Smooth muscle cell (in vitro differentiated cells): Measurements from ENCODE around the gene MOSPD2. TPM values are rescaled to one million over a fixed set of nuclear protein-coding genes. Genes with fewer than 3 reads are reported as not detected.

Source experiments
- DNase-seq: peaks from one replicate; lab custom pipeline; 2025; ENCODE audit not compliant: unreplicated experiment; lab: John Stamatoyannopoulos, UW
- H2AFZ ChIP-seq: fragments of 200-600 bp; sonication (generic); 2 replicates; pipeline ENCODE4 v1.6.0; 2016; ENCODE audit warnings: antibody characterized with exemption, low read depth, mild to moderate bottlenecking
- H3F3A ChIP-seq: fragments of 200-600 bp; sonication (generic); 2 replicates; pipeline ENCODE4 v1.6.0; 2017; ENCODE audit warnings: antibody characterized with exemption, low read depth
- H3K27ac ChIP-seq: fragments of 200-600 bp; sonication (generic); 2 replicates; pipeline ENCODE4 v1.5.1; 2016; ENCODE audit warnings: low read depth, mild to moderate bottlenecking
- H3K27me3 ChIP-seq: fragments of 200-600 bp; sonication (generic); 2 replicates; pipeline ENCODE4 v1.6.1; 2016; ENCODE audit warnings: low read depth, mild to moderate bottlenecking
- H3K36me3 ChIP-seq: fragments of 200-600 bp; sonication (generic); 2 replicates; pipeline ENCODE4 v1.5.1; 2016; ENCODE audit warnings: low read depth
- H3K4me1 ChIP-seq: fragments of 200-600 bp; sonication (generic); 2 replicates; pipeline ENCODE4 v1.5.1; 2016; ENCODE audit warnings: low read depth
- H3K4me2 ChIP-seq: fragments of 200-600 bp; sonication (generic); 2 replicates; pipeline ENCODE4 v1.6.0; 2016; ENCODE audit warnings: mild to moderate bottlenecking
- H3K4me3 ChIP-seq: fragments of 200-600 bp; sonication (generic); 2 replicates; pipeline ENCODE4 v1.5.1; 2016; ENCODE audit warnings: mild to moderate bottlenecking
- H3K79me2 ChIP-seq: fragments of 200-600 bp; sonication (generic); 2 replicates; pipeline ENCODE4 v1.6.0; 2016; ENCODE audit warnings: low read depth, mild to moderate bottlenecking
- H3K9ac ChIP-seq: fragments of 200-600 bp; sonication (generic); 2 replicates; pipeline ENCODE4 v1.6.0; 2016; ENCODE audit warnings: low read depth
- H3K9me3 ChIP-seq: fragments of 200-600 bp; sonication (generic); replicated peaks from 2 replicates; pipeline ENCODE4 v1.5.1; 2016; ENCODE audit warnings: low read depth
- H4K20me1 ChIP-seq: fragments of 200-600 bp; sonication (generic); 2 replicates; pipeline ENCODE4 v1.6.0; 2016; ENCODE audit warnings: low read depth
- CTCF ChIP-seq: fragments of 200-600 bp; sonication (generic); IDR thresholded peaks from 2 replicates; pipeline ENCODE4 v1.5.1; 2017; ENCODE audit warnings: borderline replicate concordance, mild to moderate bottlenecking, antibody characterized with exemption; ENCODE audit not compliant: insufficient read depth, poor library complexity, severe bottlenecking
- WGBS: methylation state at CpG from one replicate; pipeline ENCODE4 v1.1.7; 2016; ENCODE audit warnings: low lambda C conversion rate; 5-methylcytosine and 5-hydroxymethylcytosine counted together
- polyA plus RNA-seq: library from polyadenylated mRNA; unstranded; fragments of >200 nt; fragmentation: Nextera tagmentation; extraction: Ambion mirVana; gene quantifications from 2 replicates; pipeline ENCODE4 v1.2.1, GENCODE V29; 2016
- total RNA-seq: library from RNA; depleted of rRNA; stranded (reverse); fragments of >200 nt; gene quantifications from 2 replicates; pipeline ENCODE4 v1.2.3, GENCODE V29; 2014

MOSPD2 gene
- total and polyA plus RNA-seq, 2 experiments from 2014 or later, result 10.6 to 20.0 TPM

DNA sequence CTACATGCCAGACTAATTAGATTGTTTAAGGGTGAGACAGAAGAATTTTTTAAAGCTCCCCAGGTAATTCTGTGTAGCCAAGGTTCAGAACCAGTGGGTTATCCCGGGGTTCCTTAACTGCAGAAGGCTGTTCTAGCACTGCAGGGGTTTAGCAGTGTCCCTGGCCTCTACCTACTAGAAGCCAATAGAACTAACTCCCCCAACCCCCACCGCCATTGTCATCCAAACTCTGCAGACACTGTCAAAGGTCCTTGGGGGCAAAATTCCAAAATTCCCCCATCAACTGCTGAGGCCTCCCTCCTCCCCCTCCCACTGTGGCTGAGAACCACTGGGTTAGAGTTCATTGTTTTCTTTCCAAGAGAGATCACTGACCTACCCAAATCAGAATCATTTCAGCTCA is 66.4 kb downstream of the MOSPD2 start:
- H3K9ac ChIP-seq, result no peak overlapping the region
- H4K20me1 ChIP-seq, result no peaks in the 10 kb centered on the region
- H3K79me2 ChIP-seq, result no peaks in the 10 kb centered on the region
- no peaks in the 10 kb centered on the region for H3K36me3 ChIP-seq
- WGBS, result 63% methylated on average over 2 of the region's 2 CpGs
- H3K27ac ChIP-seq, result no peak overlapping the region
- H3F3A ChIP-seq, result no peaks in the 10 kb centered on the region
- no peaks in the 10 kb centered on the region for H3K27me3 ChIP-seq
- H3K4me2 ChIP-seq, result no peak overlapping the region
- no peak overlapping the region for H2AFZ ChIP-seq
- TF ChIP-seq CTCF, result no peak
- no peak for DNase-seq
- H3K4me3 ChIP-seq, result no peak overlapping the region
- H3K9me3 ChIP-seq, result no peaks in the 10 kb centered on the region
- H3K4me1 ChIP-seq, result no peaks in the 10 kb centered on the region

DNA sequence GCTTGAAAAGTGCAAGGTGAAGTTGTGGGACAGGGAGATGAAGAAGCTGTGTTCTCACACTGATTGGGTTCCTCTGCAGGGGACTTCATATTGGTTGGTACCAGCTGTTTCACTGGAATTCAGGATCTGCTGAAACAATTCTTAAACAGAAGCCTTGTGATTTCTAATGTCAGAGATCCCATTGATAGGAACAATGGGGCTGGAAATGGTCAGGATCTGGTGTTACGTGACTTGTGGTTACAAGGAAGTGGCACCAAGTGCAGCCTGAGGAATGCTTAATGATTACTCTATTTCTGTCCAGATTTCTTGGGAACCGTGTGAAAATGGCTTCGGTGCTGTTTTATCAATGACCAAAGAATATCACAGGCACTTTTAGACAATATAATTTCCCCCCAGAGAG is 68.1 kb downstream of the MOSPD2 start:
- no peak overlapping the region for H3K27ac ChIP-seq
- no peaks in the 10 kb centered on the region for H3K27me3 ChIP-seq
- H2AFZ ChIP-seq, result no peak overlapping the region
- no peaks in the 10 kb centered on the region for H3K9me3 ChIP-seq
- H3K9ac ChIP-seq, result no peak overlapping the region
- no peak for DNase-seq
- H3K4me3 ChIP-seq, result no peak overlapping the region
- H3K79me2 ChIP-seq, result no peaks in the 10 kb centered on the region
- no peak for TF ChIP-seq CTCF
- no peaks in the 10 kb centered on the region for H3K4me1 ChIP-seq
- H3K36me3 ChIP-seq, result no peaks in the 10 kb centered on the region
- WGBS, result 52% methylated on average over 3 of the region's 3 CpGs
- no peaks in the 10 kb centered on the region for H3F3A ChIP-seq
- no peak overlapping the region for H3K4me2 ChIP-seq
- no peaks in the 10 kb centered on the region for H4K20me1 ChIP-seq

DNA sequence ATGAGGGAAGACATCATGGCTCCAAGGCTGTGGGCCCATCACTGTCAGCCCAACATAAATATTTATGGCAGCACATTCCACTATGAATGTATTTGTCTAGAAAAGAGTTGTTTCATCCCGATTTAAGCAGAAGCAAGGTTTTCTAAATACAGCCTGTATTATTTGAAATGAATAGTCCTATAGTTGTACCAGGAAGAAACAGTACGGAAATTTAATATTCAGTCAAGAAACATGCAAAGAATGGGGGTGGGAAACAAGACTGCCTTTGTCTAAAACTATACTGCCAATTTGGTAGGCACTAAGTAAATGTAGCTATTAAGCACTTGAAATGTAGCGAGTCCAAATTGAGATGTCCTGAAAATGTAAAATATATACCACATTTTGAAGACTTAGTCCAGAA is 69.1 kb downstream of the MOSPD2 start:
- Histone ChIP-seq H3K9me3 (no peaks in the 10 kb centered on the region), H3K79me2 (no peaks in the 10 kb centered on the region), H3K36me3 (no peaks in the 10 kb centered on the region), H3K4me3 (no peak overlapping the region), H2AFZ (no peak overlapping the region), H3K9ac (no peak overlapping the region), H3K27ac (no peak overlapping the region), H3K4me2 (no peak overlapping the region), H3K27me3 (no peaks in the 10 kb centered on the region), H3K4me1 (no peaks in the 10 kb centered on the region), H3F3A (no peaks in the 10 kb centered on the region), H4K20me1 (no peaks in the 10 kb centered on the region)
- WGBS, result 80% methylated on average over 3 of the region's 3 CpGs
- DNase-seq, result no peak
- TF ChIP-seq CTCF, result no peak

DNA sequence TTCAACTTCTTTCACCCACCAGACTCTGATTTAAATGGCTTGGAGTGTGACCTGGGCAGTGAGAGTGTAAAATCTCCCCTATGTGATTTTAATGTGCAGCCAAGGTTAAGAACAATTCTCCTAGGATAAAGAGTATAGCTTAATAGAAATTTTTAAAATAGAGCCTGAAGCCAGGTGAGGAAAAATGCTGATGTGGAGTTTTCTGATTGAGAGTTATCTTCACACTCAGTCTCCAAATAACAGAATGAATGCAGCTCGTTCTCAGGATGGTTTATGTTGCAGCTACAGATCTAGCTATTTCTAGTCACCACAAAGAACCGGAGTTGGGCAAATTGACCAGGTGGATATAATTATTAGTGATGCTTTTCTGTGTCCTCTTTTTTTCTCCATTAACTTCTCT is 70.7 kb downstream of the MOSPD2 start:
- no peak overlapping the region for H3K27ac ChIP-seq
- no peak overlapping the region for H3K4me2 ChIP-seq
- H4K20me1 ChIP-seq, result no peaks in the 10 kb centered on the region
- TF ChIP-seq CTCF, result no peak
- H3K9ac ChIP-seq, result no peak overlapping the region
- no peaks in the 10 kb centered on the region for H3K36me3 ChIP-seq
- H3K27me3 ChIP-seq, result no peaks in the 10 kb centered on the region
- no peaks in the 10 kb centered on the region for H3K4me1 ChIP-seq
- no peaks in the 10 kb centered on the region for H3K9me3 ChIP-seq
- H2AFZ ChIP-seq, result no peak overlapping the region
- H3F3A ChIP-seq, result no peaks in the 10 kb centered on the region
- H3K79me2 ChIP-seq, result no peaks in the 10 kb centered on the region
- 31% methylated on average over 2 of the region's 2 CpGs for WGBS
- H3K4me3 ChIP-seq, result no peak overlapping the region
- no peak for DNase-seq
